Kidney (tissue), 14 donors: ENCODE data around the gene PAM16. TPM values are rescaled to one million over a fixed set of nuclear protein-coding genes. Genes with fewer than 3 reads are reported as not detected.

Experiments
- DNase-seq, 5 donors: peaks; one replicate each; pipeline ENCODE4 v3.0.0-alpha.2; 2013 to 2020
- FAIRE-seq: peaks from 2 replicates; lab custom pipeline; 2012; peaks lifted over from hg19 to GRCh38; lab: Jason Lieb, UNC
- H3K27ac ChIP-seq, 2 donors: one replicate each; pipeline ENCODE4 v1.7.0; 2013; ENCODE audit warnings: low read depth in 2 of 2, low read length in 2 of 2, inconsistent platforms in 1 of 2
- H3K27me3 ChIP-seq: one replicate; pipeline ENCODE4 v1.7.1; 2013; ENCODE audit warnings: low read length, inconsistent platforms; ENCODE audit not compliant: control insufficient read depth, insufficient read depth
- H3K36me3 ChIP-seq, 3 donors: one replicate each; pipeline versions ENCODE4 v1.7.0 to v1.7.1; 2013; ENCODE audit warnings: low read length in 3 of 3, control low read depth in 1 of 3, inconsistent platforms in 1 of 3; ENCODE audit not compliant: insufficient read depth in 3 of 3, control insufficient read depth in 2 of 3
- H3K4me1 ChIP-seq, 3 donors: one replicate each; pipeline versions ENCODE4 v1.7.0 to v1.7.1; 2013; ENCODE audit warnings: low read length in 3 of 3, inconsistent platforms in 1 of 3, low read depth in 1 of 3; ENCODE audit not compliant: control insufficient read depth in 2 of 3, insufficient read depth in 2 of 3
- H3K4me3 ChIP-seq, 3 donors: one replicate each; pipeline versions ENCODE4 v1.7.0 to v1.8.1; 2013; ENCODE audit warnings: low read length in 3 of 3, control low read depth in 1 of 3, inconsistent platforms in 1 of 3
- H3K9ac ChIP-seq, 3 donors: one replicate each; pipeline versions ENCODE4 v1.7.0 to v1.7.1; 2013; ENCODE audit warnings: low read length in 3 of 3, control low read depth in 1 of 3, inconsistent platforms in 1 of 3
- H3K9me3 ChIP-seq, 3 donors: one replicate each; pipeline versions ENCODE4 v1.7.0 to v1.7.1; 2013; ENCODE audit warnings: low read length in 3 of 3, control low read depth in 1 of 3, inconsistent platforms in 1 of 3; ENCODE audit not compliant: control insufficient read depth in 2 of 3, insufficient read depth in 1 of 3
- intact Hi-C: fragments of 100-400 bp; cut with DNase I; formaldehyde crosslinking; loops from one replicate; pipeline ENCODE4 v1.11.1; 2022
- polyA plus RNA-seq: library from polyadenylated mRNA; stranded (reverse); fragments of 350-450 nt; fragmentation: Illumina TruSeq; extraction: RNeasy Lipid Tissue Mini Kit (QIAGEN cat#74804); gene quantifications from one replicate; pipeline ENCODE4 v1.2.3, GENCODE V29; 2014; ENCODE audit warnings: low read depth, low replicate concordance; ENCODE audit not compliant: insufficient read depth
- total RNA-seq: library from RNA; stranded (reverse); fragmentation: NEBNext Ultra II Directional; extraction: Animal tissue kit (Norgen Biotek cat#: 25700); gene quantifications from one replicate; pipeline ENCODE4 v1.2.1, GENCODE V29; 2021
- TF ChIP-seq, protein P1 (sequence below): IDR thresholded peaks from 3 replicates; pipeline ENCODE4 v1.5.1; 2012; ENCODE audit warnings: mild to moderate bottlenecking, moderate library complexity, borderline replicate concordance; ENCODE audit not compliant: insufficient read depth; ENCODE audit errors: extremely low read depth
- donor health status: control.
- donor health status: control.
- donor health status: control.
- donor health status: control.
- donor health status: control.
- donor health status: DM: yes; HTN: yes; CAD: no.
- donor health status: Normal renal cell carcinoma (clear cell type).

The PAM16 gene
- total and polyA plus RNA-seq, 2 donors from 2014 or later = 29.4 to 61.1 TPM

GRCh38 chr16:4325253-4325758, 25.8 kb downstream of the PAM16 start:
- intact Hi-C loops = loop anchor here (5.0 kb wide), 1 partner anchor 33 kb away; no protein-coding TSS in a partner anchor
- peak overlapping the region in 1 of 3 donors; percentile 35 for H3K4me3 ChIP-seq
- H3K9me3 ChIP-seq = no peaks in the 10 kb centered on the region
- DNase-seq (peak in 1 of 5 donors; percentile 7), FAIRE-seq (no peak)
- H3K36me3 ChIP-seq = no peaks in the 10 kb centered on the region
- peak overlapping the region; percentile 90 to 93 for H3K27ac ChIP-seq
- no peaks in the 10 kb centered on the region for H3K27me3 ChIP-seq
- TF ChIP-seq, protein P1, sequence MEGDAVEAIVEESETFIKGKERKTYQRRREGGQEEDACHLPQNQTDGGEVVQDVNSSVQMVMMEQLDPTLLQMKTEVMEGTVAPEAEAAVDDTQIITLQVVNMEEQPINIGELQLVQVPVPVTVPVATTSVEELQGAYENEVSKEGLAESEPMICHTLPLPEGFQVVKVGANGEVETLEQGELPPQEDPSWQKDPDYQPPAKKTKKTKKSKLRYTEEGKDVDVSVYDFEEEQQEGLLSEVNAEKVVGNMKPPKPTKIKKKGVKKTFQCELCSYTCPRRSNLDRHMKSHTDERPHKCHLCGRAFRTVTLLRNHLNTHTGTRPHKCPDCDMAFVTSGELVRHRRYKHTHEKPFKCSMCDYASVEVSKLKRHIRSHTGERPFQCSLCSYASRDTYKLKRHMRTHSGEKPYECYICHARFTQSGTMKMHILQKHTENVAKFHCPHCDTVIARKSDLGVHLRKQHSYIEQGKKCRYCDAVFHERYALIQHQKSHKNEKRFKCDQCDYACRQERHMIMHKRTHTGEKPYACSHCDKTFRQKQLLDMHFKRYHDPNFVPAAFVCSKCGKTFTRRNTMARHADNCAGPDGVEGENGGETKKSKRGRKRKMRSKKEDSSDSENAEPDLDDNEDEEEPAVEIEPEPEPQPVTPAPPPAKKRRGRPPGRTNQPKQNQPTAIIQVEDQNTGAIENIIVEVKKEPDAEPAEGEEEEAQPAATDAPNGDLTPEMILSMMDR = no peak
- H3K4me1 ChIP-seq = peaks cover 0 to 75% (median 72%) of the 10 kb centered on the region in 3 donors
- H3K9ac ChIP-seq = peak overlapping the region in 1 of 3 donors; percentile 78

- H3K27me3 ChIP-seq = no peaks in the 10 kb centered on the region
- intact Hi-C loops = loop anchor here (5.0 kb wide), 1 partner anchor 32 kb away; no protein-coding TSS in a partner anchor
- peak overlapping the region in 2 of 3 donors; percentile 35 to 40 for H3K4me3 ChIP-seq
- FAIRE-seq = no peak
- H3K36me3 ChIP-seq = no peaks in the 10 kb centered on the region
- H3K27ac ChIP-seq = peak overlapping the region; percentile 90 to 93
- H3K9me3 ChIP-seq = no peaks in the 10 kb centered on the region
- DNase-seq = peak in 2 of 5 donors; percentile 50 to 52
- peaks cover 0 to 77% (median 71%) of the 10 kb centered on the region in 3 donors for H3K4me1 ChIP-seq
- TF ChIP-seq, protein P1 = no peak
- H3K9ac ChIP-seq = peak overlapping the region in 2 of 3 donors; percentile 8 to 78
Measured at GRCh38 chr16:4324492-4325252, 26.4 kb downstream of the PAM16 start.

DNA sequence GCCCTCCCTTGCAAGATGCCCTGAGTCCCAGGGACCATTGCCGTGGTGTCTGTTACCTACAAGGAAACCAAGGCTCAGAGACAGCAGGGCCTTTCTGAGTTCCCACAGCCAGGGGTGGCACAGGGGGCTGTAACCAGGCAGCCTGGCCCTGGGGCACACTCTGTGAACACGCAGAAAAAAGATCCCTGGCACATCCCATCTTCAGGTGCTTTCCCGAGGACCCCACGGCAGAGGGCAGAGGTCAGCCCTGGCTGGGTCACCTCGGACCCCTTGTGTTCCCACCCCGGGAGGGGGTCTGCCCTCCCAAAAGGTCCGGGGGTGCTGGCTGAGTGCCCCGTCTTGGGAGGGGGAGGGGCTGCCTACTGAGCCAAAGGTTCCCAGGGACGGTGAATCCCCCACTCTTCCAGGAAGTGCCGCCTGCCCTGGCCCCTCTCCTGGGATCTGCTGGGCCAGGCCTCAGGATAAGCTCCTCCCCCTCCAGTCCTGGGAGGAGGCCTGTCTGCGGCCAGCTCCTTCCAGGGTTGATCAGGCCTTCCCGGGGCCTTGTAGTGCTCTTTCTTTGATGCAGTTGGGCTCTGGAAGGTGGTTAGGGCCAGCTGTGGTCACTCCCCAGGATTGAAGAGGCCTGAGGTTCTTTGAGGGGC, 27.2 kb downstream of the PAM16 start:
- Histone ChIP-seq H3K9ac (peak overlapping the region in 2 of 3 donors; percentile 29 to 78), H3K4me3 (peak overlapping the region in 1 of 3 donors; percentile 47), H3K27me3 (no peaks in the 10 kb centered on the region), H3K27ac (peak overlapping the region; percentile 90 to 93), H3K9me3 (no peaks in the 10 kb centered on the region), H3K36me3 (no peaks in the 10 kb centered on the region), H3K4me1 (peaks cover 0 to 77% (median 67%) of the 10 kb centered on the region in 3 donors)
- FAIRE-seq (no peak), DNase-seq (peak; percentile 70 to 93 (median 86))
- intact Hi-C loops = no loop called here
- TF ChIP-seq, protein P1 = no peak
